Measurements from ENCODE around the gene CYBRD1. TPM values are rescaled to one million over a fixed set of nuclear protein-coding genes. Genes with fewer than 3 reads are reported as not detected.
A peak's percentile ranks its signal among the peaks of the same experiment; 100 is the strongest.

CYBRD1 gene
- total RNA-seq, 4 donors from 2014 or later: 5.7 to 176 (median 45.7) TPM

GRCh38 chr2:171514908-171515582, 7.2 kb upstream of the CYBRD1 start:
- WGBS, 2 donors: 82 to 84% methylated on average over 3 of the region's 3 CpGs
- H3K4me1 ChIP-seq: peaks cover 0 to 10% (median 0%) of the 10 kb centered on the region in 3 donors
- no peaks in the 10 kb centered on the region for H3K9me3 ChIP-seq
- TF ChIP-seq POLR2A (IDR thresholded peaks at IDR 0.05): no peak
- TF ChIP-seq CTCF (IDR thresholded peaks at IDR 0.05): no peak
- no peak overlapping the region for H3K27ac ChIP-seq
- H3K27me3 ChIP-seq: peaks cover 0 to 9% (median 0%) of the 10 kb centered on the region in 4 donors
- intact Hi-C loops (cut with DNase I): no loop called here
- H3K4me3 ChIP-seq: no peak overlapping the region
- no peaks in the 10 kb centered on the region for H3K36me3 ChIP-seq
- DNase-seq: no peak

GRCh38 chr2:171515672-171516298, 6.5 kb upstream of the CYBRD1 start:
- Histone ChIP-seq H3K4me3 (no peak overlapping the region), H3K9me3 (no peaks in the 10 kb centered on the region), H3K4me1 (peaks cover 0 to 10% (median 0%) of the 10 kb centered on the region in 3 donors), H3K36me3 (no peaks in the 10 kb centered on the region), H3K27me3 (peaks cover 0 to 9% (median 0%) of the 10 kb centered on the region in 4 donors), H3K27ac (no peak overlapping the region)
- 38 to 65% methylated on average over 4 to 6 of the region's 6 CpGs for WGBS, 2 donors
- TF ChIP-seq POLR2A (IDR thresholded peaks at IDR 0.05): no peak
- no peak for TF ChIP-seq CTCF (IDR thresholded peaks at IDR 0.05)
- DNase-seq: no peak
- intact Hi-C loops (cut with DNase I): no loop called here

GRCh38 chr2:171516793-171517192, 5.5 kb upstream of the CYBRD1 start:
- H3K4me3 ChIP-seq: no peak overlapping the region
- H3K27ac ChIP-seq: no peak overlapping the region
- no peak for TF ChIP-seq POLR2A (IDR thresholded peaks at IDR 0.05)
- TF ChIP-seq CTCF (IDR thresholded peaks at IDR 0.05): no peak
- 85 to 87% methylated on average over 5 of the region's 5 CpGs for WGBS, 2 donors
- H3K9me3 ChIP-seq: no peaks in the 10 kb centered on the region
- no peaks in the 10 kb centered on the region for H3K36me3 ChIP-seq
- H3K4me1 ChIP-seq: peaks cover 0 to 17% (median 2%) of the 10 kb centered on the region in 3 donors
- no peak for DNase-seq
- intact Hi-C loops (cut with DNase I): no loop called here
- peaks cover 0 to 11% (median 0%) of the 10 kb centered on the region in 4 donors for H3K27me3 ChIP-seq

GRCh38 chr2:171520471-171520870, 1.8 kb upstream of the CYBRD1 start:
- DNase-seq: no peak
- intact Hi-C loops (cut with DNase I): no loop called here
- TF ChIP-seq POLR2A (IDR thresholded peaks at IDR 0.05) (no peak), CTCF (IDR thresholded peaks at IDR 0.05) (no peak)
- Histone ChIP-seq H3K36me3 (no peaks in the 10 kb centered on the region), H3K4me1 (peaks cover 0 to 54% (median 14%) of the 10 kb centered on the region in 3 donors), H3K27ac (no peak overlapping the region), H3K4me3 (no peak overlapping the region), H3K9me3 (no peaks in the 10 kb centered on the region), H3K27me3 (peaks cover 0 to 28% (median 0%) of the 10 kb centered on the region in 4 donors)
- 83 to 99% methylated on average over 5 of the region's 5 CpGs for WGBS, 2 donors

GRCh38 chr2:171521361-171522051, 768 bp upstream of the CYBRD1 start:
- Histone ChIP-seq H3K4me3 (peak overlapping the region; percentile 67 to 82 (median 75)), H3K4me1 (peaks cover 0 to 52% (median 14%) of the 10 kb centered on the region in 3 donors), H3K27ac (peak overlapping the region; percentile 86 to 95 (median 90)), H3K27me3 (peaks cover 0 to 28% (median 0%) of the 10 kb centered on the region in 4 donors), H3K36me3 (no peaks in the 10 kb centered on the region), H3K9me3 (no peaks in the 10 kb centered on the region)
- WGBS, 2 donors: 82 to 85% methylated on average over 5 of the region's 5 CpGs
- TF ChIP-seq CTCF (IDR thresholded peaks at IDR 0.05) (no peak), POLR2A (IDR thresholded peaks at IDR 0.05) (no peak)
- DNase-seq: no peak
- intact Hi-C loops (cut with DNase I): no loop called here

Data from esophagus squamous epithelium (tissue), 5 donors.